HG03378 (cell line): ENCODE data around the gene SCGB3A2.

Experiments used
- ATAC-seq: cut with Tn5 transposase; IDR thresholded peaks from one replicate; pipeline ENCODE4 v1.9.1; 2021; ENCODE audit warnings: mild to moderate bottlenecking, moderate library complexity; ENCODE audit not compliant: unreplicated experiment

SCGB3A2 gene

GRCh38 chr5:147902609-147903115, 24.2 kb downstream of the SCGB3A2 start:
- no peak for ATAC-seq

DNA sequence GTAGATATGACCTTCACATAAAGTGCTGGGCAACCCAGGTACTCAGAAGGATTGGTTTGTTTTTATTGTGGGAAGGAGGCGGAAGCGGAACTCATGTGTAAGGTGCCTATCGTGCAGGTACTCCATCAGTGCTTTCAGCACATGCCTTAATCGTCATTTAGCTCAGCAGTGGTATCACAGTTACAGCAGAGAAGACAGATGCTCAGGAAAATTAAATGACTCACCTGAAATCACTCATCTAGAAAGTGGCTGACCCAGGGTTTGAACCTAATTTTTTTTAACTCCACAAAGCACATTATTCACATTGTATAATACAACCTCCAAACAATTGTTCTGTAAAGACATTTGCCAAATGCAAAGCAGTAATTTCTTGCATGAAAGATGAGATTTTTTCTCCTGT, 25.6 kb downstream of the SCGB3A2 start:
- no peak for ATAC-seq

DNA sequence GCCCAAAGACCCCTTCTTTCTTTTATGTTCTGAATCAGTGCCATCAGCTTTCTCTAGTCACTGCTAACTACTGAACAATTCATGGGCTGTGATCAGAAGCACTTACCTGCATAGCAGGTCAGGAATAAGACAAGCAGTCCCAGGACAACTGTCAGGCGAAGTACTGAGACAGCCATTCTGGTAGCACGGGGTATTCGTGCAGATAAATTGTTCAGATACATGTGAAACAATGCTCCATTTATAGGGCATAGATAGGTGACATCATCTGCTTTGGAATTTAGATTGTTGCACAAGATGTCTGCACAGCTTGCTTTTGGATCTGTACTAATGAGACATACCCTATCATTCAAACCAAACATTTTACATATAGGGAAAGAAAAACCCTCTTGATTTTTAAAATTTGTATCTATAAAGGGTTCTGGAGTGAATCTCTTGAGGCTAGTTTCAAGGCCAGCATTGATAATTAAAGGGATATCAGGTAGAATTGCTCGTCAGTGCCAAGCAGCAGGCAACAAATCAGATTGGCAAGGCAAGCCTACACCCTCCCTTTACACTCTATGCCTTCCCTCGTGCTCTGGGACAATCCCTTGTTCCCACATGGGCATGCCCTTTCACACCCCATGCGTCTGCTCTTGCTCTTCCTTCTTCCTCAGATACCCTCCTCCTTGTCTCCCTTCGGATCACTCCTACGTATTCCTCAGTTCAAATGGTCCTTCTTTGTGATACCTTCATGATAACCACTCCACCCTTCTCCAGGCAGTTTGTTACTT, 28.0 kb downstream of the SCGB3A2 start, which contains the start of gene C5orf46:
Gene C5orf46 (minus strand): TSS at position 213 of the 770 bp plus-strand sequence. CDS start 37 bp downstream, at position 176.
- ATAC-seq, result no peak

DNA sequence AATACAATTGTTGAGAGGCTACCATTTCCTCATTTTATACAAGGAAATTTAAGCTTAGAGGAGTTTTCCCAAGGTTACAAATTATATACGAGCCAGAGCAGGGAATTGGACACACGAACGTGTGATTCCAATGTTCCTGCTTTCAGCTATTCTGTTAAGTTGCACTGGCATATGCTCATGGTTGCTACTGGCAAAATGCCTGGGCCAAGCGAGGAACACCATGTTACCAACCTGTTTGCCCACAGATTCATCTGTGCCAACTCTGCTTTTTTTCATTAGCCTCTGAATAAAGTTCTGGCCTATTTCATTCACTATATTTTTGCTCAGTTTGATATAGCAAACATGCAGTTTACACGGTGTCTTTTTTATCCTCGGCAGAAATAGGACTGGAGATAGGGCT, 32.9 kb downstream of the SCGB3A2 start:
- ATAC-seq, result no peak

DNA sequence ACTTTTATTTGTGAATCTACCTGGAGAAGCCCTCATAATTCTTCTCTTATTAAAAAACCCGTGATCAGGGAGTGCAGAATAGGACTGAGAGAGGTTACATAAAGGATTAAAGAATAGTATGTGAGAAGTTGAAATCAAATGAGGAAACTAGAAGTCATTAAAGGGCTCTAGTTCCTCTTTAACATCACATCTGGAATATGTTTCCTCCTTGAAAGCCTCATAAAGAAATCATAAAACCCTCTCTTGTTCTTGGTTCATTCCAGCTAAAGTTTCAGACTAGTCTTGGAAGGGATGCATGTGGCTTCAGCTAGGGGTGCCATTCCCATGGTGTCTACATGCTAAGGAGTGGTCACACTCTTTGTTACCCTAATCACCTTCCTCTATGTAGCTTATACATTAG, 33.5 kb downstream of the SCGB3A2 start:
- no peak for ATAC-seq

DNA sequence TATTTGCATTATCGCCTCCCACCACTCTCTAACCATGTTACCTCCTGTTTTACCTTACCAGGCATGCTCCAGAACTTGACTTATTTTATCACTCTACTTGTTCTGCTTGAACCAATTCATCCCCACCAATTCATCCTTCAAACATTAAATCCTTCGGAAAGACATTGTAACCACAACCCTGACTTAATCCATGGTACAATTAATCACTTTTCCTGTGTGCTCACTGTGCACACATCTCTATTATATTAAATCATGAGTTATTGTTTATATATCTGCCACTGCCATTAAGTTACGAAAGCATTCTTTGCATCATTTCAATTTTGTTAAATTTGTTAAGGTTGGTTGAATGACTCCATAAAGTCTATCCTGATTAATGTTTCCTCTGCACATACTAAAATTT, 35.3 kb downstream of the SCGB3A2 start:
- no peak for ATAC-seq

DNA sequence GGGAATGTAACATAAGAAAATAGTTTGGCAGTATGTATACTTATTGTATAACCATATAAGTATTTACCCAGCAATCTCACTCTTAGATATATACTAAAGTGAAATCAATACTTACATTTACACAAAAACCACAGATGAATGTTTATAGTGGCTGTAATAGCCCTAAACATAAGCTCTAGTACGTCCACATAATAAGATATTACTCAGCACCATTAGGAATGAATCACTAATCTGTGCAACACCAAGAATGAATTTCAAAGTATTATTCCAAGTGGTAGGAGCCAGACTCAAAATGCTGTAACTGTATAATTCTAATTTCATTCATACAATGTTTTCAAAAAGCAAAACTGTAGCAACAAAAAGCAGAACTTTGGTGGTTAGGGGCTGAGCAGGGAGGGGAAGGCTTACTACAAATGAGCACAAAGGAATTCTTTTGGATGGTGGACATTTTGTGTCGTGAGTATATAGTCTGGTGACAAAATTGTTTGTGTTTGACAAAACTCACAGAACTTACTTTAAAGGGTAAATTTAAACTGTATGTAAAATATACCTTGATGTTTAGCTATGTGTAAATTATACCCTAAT, 39.7 kb downstream of the SCGB3A2 start:
- no peak for ATAC-seq

DNA sequence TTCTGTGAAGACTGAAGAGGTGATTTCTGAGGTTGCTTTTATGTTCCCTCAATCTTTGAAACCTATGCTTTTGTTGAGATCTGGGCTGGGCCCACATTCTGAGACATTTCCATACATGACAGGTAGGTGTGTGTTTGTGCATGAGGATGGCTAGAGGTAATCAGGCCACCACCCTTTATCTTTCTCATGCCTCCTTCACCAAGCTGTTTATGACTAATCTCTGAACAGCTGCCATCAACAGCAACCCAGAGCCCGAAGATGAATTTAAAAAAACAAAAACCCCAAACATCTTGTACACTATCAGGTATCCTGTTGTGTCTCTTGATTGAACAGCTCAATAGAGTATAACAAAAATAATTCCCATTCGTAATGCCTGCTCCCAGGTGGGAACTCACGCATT, 40.4 kb downstream of the SCGB3A2 start:
- no peak for ATAC-seq

DNA sequence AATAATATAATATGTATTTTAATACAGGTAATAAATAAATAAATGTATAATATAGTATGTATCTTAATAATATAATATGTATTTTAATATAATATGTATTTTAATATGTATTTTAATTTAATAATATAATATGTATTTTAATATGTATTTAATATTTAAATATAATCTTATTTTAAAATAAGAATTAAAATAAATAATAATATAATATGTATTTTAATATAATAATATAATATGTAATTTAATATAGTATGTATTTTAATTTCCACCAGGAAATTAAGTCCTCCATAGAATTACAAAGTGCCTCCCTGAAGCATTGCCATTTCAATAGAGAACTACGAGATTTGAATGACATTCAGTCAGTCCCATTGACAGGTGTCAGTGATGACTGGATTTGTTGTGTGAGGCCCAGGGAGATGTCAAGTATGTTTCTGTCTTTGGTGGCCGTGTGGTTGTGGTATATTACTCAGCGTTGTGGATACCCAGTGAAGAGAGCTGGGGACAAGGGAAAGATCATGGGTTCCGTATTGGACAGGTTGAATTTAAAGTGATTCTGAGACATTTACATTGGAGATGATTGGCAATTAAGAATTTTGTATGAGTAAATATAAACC, 42.0 kb downstream of the SCGB3A2 start:
- no peak for ATAC-seq

GRCh38 chr5:147921136-147921535, 42.6 kb downstream of the SCGB3A2 start:
- no peak for ATAC-seq

DNA sequence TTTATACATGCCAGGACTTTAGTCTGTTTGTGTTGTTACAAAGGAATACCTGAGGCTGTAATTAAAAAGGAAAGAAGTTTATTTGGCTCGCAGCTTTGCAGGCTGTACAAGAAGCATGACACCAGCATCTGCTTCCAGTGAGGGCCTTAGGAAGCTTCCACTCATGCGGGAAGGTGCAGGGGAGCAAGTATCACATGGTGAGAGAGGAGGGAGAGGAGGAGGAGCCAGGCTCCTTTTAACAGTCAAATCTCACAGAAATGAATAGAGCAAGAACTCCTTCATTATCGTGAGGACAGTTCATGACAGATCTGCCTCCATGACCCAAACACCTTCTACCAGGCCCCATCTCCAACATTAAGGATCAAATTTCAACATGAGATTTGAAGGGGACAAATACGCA, 46.5 kb downstream of the SCGB3A2 start:
- ATAC-seq, result no peak

- ATAC-seq, result no peak
Observed at GRCh38 chr5:147927901-147928300, 49.4 kb downstream of the SCGB3A2 start.

- peak; percentile 95 for ATAC-seq
Observed at GRCh38 chr5:147930769-147931168, 52.3 kb downstream of the SCGB3A2 start.
